Melanocyte of skin (primary cell): ENCODE data around the gene CCDC88C. TPM values are rescaled to one million over a fixed set of nuclear protein-coding genes. Genes with fewer than 3 reads are reported as not detected.

Experiments used
- total RNA-seq, 2 donors: library from RNA; depleted of rRNA; stranded (reverse); fragments of >200 nt; gene quantifications; 2 replicates each; pipeline ENCODE4 v1.2.3, GENCODE V29; 2012

Gene CCDC88C
- under 1 TPM in 1 of 2 donors, not detected in 1; under 0.01 TPM for total RNA-seq

GRCh38 chr14:91417120-91417982 is at the start of gene CCDC88C:
Gene CCDC88C, minus strand, starts transcription at chr14:91417820. Its CDS starts 130 bp downstream, at chr14:91417690.

DNA sequence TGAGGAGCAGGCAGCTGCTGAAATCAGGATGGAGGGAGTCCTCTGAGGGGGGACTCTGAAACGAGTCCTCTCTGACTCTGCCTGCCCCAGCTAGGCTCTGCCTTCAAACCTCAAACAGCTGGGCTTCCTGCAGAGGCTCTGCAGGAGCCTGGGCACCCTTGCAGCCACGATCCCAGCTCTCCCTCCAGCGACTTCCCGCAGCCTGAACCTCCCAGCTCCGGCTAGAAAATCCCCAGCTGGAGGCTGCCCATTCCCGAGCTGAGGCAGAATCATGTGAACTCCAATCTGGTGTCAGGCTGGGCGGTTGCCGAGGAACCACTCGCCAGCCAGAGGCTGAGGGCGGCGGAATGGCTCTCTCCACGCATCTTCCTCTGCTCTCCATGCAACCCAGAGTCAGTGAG is 173.1 kb downstream of the CCDC88C start, which contains the start of gene GPR68:
Gene GPR68 (minus strand): TSS at position 204 of the 401 bp plus-strand sequence. CDS start 9,654 bp downstream, outside the sequence.

Other genes with a start within 250 kb of the CCDC88C start
- under 1 TPM; under 0.01 to 0.33 TPM for gene GPR68, start 173.1 kb downstream of the CCDC88C start, total RNA-seq
- gene PPP4R3A, start 92.5 kb upstream of the CCDC88C start, total RNA-seq = 10 to 100 TPM; 28.6 to 49.6 TPM